Measurements from ENCODE around the gene CDH11. TPM values are rescaled to one million over a fixed set of nuclear protein-coding genes. Genes with fewer than 3 reads are reported as not detected.

Gene CDH11
- total and polyA plus RNA-seq, 4 donors: 0.72 to 5.3 (median 1.9) TPM

- no peaks in the 10 kb centered on the region for H3K36me3 ChIP-seq (ENCODE audit: control insufficient read depth in 4 of 4, insufficient read depth in 3 of 4, low read depth in 1 of 4, low read length in 3 of 4)
- H3K27ac ChIP-seq (ENCODE audit: low read depth in 1 of 2, low read length in 2 of 2): no peak overlapping the region
- H3K4me3 ChIP-seq (ENCODE audit: low read depth in 1 of 3, low read length in 3 of 3): no peak overlapping the region
- no peaks in the 10 kb centered on the region for H3K27me3 ChIP-seq (ENCODE audit: control insufficient read depth in 4 of 4, insufficient read depth in 4 of 4, low read length in 3 of 4)
- WGBS: 59% methylated on average over 2 of the region's 2 CpGs
- no peak for DNase-seq (ENCODE audit: low spot score)
- TF ChIP-seq SP1 (IDR thresholded peaks at IDR 0.05) (no peak), GABPA (IDR thresholded peaks at IDR 0.05 in 1 of 2, conservative IDR thresholded peaks at IDR 0.05 in 1 of 2) (no peak), HNF4A (conservative IDR thresholded peaks at IDR 0.05) (no peak), MAX (IDR thresholded peaks at IDR 0.05) (no peak), HNF4G (IDR thresholded peaks at IDR 0.05) (no peak), JUND (IDR thresholded peaks at IDR 0.05) (no peak), FOXA2 (IDR thresholded peaks at IDR 0.05) (no peak), NR2F2 (IDR thresholded peaks at IDR 0.05) (no peak), YY1 (IDR thresholded peaks at IDR 0.05) (no peak), EGR1 (IDR thresholded peaks at IDR 0.05; ENCODE audit: low read depth in 2 of 2) (no peak)
- no peaks in the 10 kb centered on the region for H3K4me1 ChIP-seq (ENCODE audit: control insufficient read depth in 4 of 4, insufficient read depth in 4 of 4, low read length in 3 of 4)
- H3K9me3 ChIP-seq (ENCODE audit: control insufficient read depth in 4 of 4, low read length in 3 of 4): no peaks in the 10 kb centered on the region
- no peak overlapping the region for H3K9ac ChIP-seq (ENCODE audit: low read depth in 1 of 2, low read length in 2 of 2)
Observed at GRCh38 chr16:65099607-65100006, 22.3 kb downstream of the CDH11 start.

- Histone ChIP-seq H3K4me1 (ENCODE audit: control insufficient read depth in 4 of 4, insufficient read depth in 4 of 4, low read length in 3 of 4) (no peaks in the 10 kb centered on the region), H3K4me3 (ENCODE audit: low read depth in 1 of 3, low read length in 3 of 3) (no peak overlapping the region), H3K9me3 (ENCODE audit: control insufficient read depth in 4 of 4, low read length in 3 of 4) (no peaks in the 10 kb centered on the region), H3K27ac (ENCODE audit: low read depth in 1 of 2, low read length in 2 of 2) (no peak overlapping the region), H3K36me3 (ENCODE audit: control insufficient read depth in 4 of 4, insufficient read depth in 3 of 4, low read depth in 1 of 4, low read length in 3 of 4) (no peaks in the 10 kb centered on the region), H3K9ac (ENCODE audit: low read depth in 1 of 2, low read length in 2 of 2) (no peak overlapping the region), H3K27me3 (ENCODE audit: control insufficient read depth in 4 of 4, insufficient read depth in 4 of 4, low read length in 3 of 4) (no peaks in the 10 kb centered on the region)
- no peak for TF ChIP-seq ATF3 (IDR thresholded peaks at IDR 0.05)
- TF ChIP-seq GABPA (IDR thresholded peaks at IDR 0.05 in 1 of 2, conservative IDR thresholded peaks at IDR 0.05 in 1 of 2): no peak
- no peak for TF ChIP-seq YY1 (IDR thresholded peaks at IDR 0.05)
- no peak for TF ChIP-seq NR2F2 (IDR thresholded peaks at IDR 0.05)
- no peak for TF ChIP-seq RXRA (IDR thresholded peaks at IDR 0.05)
- no peak for TF ChIP-seq SP1 (IDR thresholded peaks at IDR 0.05)
- TF ChIP-seq HNF4G (IDR thresholded peaks at IDR 0.05): no peak
- WGBS: 77% methylated on average over 3 of the region's 3 CpGs
- DNase-seq (ENCODE audit: low spot score): no peak
Observed at GRCh38 chr16:65098916-65099315, 22.9 kb downstream of the CDH11 start.

DNA sequence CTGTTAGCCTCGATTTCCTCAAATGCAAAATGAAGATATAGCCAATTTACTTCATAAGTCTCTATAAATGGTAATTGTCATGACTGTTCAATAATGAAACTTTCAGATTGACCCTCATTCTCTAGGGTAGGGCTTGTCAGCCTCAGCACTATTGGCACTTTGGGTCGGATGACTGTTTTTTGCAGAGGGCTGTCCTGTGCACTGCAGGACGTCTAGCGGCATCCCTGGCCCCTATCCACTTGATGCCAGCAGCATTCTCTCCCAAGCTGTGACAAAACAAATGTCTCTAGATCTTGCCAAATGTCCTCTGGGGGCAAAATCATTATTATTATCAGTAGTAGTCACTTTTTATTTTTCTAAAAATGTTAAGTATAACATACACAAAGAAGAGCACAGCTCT lies 24.6 kb downstream of the CDH11 start:
- 76% methylated on average over 4 of the region's 4 CpGs for WGBS
- Histone ChIP-seq H3K36me3 (ENCODE audit: control insufficient read depth in 4 of 4, insufficient read depth in 3 of 4, low read depth in 1 of 4, low read length in 3 of 4) (no peaks in the 10 kb centered on the region), H3K4me3 (ENCODE audit: low read depth in 1 of 3, low read length in 3 of 3) (no peak overlapping the region), H3K9ac (ENCODE audit: low read depth in 1 of 2, low read length in 2 of 2) (no peak overlapping the region), H3K4me1 (ENCODE audit: control insufficient read depth in 4 of 4, insufficient read depth in 4 of 4, low read length in 3 of 4) (no peaks in the 10 kb centered on the region), H3K27ac (ENCODE audit: low read depth in 1 of 2, low read length in 2 of 2) (no peak overlapping the region), H3K9me3 (ENCODE audit: control insufficient read depth in 4 of 4, low read length in 3 of 4) (no peaks in the 10 kb centered on the region), H3K27me3 (ENCODE audit: control insufficient read depth in 4 of 4, insufficient read depth in 4 of 4, low read length in 3 of 4) (no peaks in the 10 kb centered on the region)
- TF ChIP-seq EGR1 (IDR thresholded peaks at IDR 0.05; ENCODE audit: low read depth in 2 of 2): no peak
- no peak for TF ChIP-seq SP1 (IDR thresholded peaks at IDR 0.05)
- no peak for TF ChIP-seq RAD21 (IDR thresholded peaks at IDR 0.05)
- no peak for TF ChIP-seq TAF1 (conservative IDR thresholded peaks at IDR 0.05)
- no peak for TF ChIP-seq HNF4A (conservative IDR thresholded peaks at IDR 0.05)
- no peak for TF ChIP-seq FOXA2 (IDR thresholded peaks at IDR 0.05)
- no peak for TF ChIP-seq MAX (IDR thresholded peaks at IDR 0.05)
- no peak for TF ChIP-seq GABPA (IDR thresholded peaks at IDR 0.05 in 1 of 2, conservative IDR thresholded peaks at IDR 0.05 in 1 of 2)
- no peak for DNase-seq (ENCODE audit: low spot score)

DNA sequence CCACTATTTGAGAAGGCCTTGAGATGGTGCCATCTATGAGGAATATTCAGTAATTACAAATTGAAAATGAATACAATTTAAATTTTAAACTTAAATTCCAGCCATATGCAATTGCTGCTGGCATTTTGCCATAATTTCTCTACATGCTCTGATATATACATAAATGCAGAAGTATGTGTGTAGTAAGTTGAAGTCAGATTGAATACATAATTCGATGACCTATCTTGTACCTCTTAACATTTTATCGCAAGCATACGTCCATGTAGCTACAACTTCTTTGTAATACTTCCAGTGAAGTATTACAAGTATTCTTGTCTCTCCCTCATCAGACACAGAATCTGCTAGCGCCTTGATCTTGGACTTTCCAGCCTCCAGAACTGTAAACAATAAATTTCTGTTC lies 26.0 kb downstream of the CDH11 start:
- TF ChIP-seq RAD21 (IDR thresholded peaks at IDR 0.05) (no peak), HNF4G (IDR thresholded peaks at IDR 0.05) (no peak), RXRA (IDR thresholded peaks at IDR 0.05) (no peak), HNF4A (conservative IDR thresholded peaks at IDR 0.05) (no peak), JUND (IDR thresholded peaks at IDR 0.05) (no peak), FOXA1 (IDR thresholded peaks at IDR 0.05) (no peak), TAF1 (conservative IDR thresholded peaks at IDR 0.05) (no peak), YY1 (IDR thresholded peaks at IDR 0.05) (no peak), SP1 (IDR thresholded peaks at IDR 0.05) (no peak)
- TF ChIP-seq, protein P1, sequence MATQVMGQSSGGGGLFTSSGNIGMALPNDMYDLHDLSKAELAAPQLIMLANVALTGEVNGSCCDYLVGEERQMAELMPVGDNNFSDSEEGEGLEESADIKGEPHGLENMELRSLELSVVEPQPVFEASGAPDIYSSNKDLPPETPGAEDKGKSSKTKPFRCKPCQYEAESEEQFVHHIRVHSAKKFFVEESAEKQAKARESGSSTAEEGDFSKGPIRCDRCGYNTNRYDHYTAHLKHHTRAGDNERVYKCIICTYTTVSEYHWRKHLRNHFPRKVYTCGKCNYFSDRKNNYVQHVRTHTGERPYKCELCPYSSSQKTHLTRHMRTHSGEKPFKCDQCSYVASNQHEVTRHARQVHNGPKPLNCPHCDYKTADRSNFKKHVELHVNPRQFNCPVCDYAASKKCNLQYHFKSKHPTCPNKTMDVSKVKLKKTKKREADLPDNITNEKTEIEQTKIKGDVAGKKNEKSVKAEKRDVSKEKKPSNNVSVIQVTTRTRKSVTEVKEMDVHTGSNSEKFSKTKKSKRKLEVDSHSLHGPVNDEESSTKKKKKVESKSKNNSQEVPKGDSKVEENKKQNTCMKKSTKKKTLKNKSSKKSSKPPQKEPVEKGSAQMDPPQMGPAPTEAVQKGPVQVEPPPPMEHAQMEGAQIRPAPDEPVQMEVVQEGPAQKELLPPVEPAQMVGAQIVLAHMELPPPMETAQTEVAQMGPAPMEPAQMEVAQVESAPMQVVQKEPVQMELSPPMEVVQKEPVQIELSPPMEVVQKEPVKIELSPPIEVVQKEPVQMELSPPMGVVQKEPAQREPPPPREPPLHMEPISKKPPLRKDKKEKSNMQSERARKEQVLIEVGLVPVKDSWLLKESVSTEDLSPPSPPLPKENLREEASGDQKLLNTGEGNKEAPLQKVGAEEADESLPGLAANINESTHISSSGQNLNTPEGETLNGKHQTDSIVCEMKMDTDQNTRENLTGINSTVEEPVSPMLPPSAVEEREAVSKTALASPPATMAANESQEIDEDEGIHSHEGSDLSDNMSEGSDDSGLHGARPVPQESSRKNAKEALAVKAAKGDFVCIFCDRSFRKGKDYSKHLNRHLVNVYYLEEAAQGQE (IDR thresholded peaks at IDR 0.05): no peak
- TF ChIP-seq, protein P2, sequence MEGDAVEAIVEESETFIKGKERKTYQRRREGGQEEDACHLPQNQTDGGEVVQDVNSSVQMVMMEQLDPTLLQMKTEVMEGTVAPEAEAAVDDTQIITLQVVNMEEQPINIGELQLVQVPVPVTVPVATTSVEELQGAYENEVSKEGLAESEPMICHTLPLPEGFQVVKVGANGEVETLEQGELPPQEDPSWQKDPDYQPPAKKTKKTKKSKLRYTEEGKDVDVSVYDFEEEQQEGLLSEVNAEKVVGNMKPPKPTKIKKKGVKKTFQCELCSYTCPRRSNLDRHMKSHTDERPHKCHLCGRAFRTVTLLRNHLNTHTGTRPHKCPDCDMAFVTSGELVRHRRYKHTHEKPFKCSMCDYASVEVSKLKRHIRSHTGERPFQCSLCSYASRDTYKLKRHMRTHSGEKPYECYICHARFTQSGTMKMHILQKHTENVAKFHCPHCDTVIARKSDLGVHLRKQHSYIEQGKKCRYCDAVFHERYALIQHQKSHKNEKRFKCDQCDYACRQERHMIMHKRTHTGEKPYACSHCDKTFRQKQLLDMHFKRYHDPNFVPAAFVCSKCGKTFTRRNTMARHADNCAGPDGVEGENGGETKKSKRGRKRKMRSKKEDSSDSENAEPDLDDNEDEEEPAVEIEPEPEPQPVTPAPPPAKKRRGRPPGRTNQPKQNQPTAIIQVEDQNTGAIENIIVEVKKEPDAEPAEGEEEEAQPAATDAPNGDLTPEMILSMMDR (IDR thresholded peaks at IDR 0.05; ENCODE audit: low read depth, low read length, missing input control): no peak
- H3K4me1 ChIP-seq (ENCODE audit: control insufficient read depth in 4 of 4, insufficient read depth in 4 of 4, low read length in 3 of 4): no peaks in the 10 kb centered on the region
- H3K9ac ChIP-seq (ENCODE audit: low read depth in 1 of 2, low read length in 2 of 2): no peak overlapping the region
- no peaks in the 10 kb centered on the region for H3K36me3 ChIP-seq (ENCODE audit: control insufficient read depth in 4 of 4, insufficient read depth in 3 of 4, low read depth in 1 of 4, low read length in 3 of 4)
- no peaks in the 10 kb centered on the region for H3K27me3 ChIP-seq (ENCODE audit: control insufficient read depth in 4 of 4, insufficient read depth in 4 of 4, low read length in 3 of 4)
- 71% methylated on average over 4 of the region's 4 CpGs for WGBS
- H3K4me3 ChIP-seq (ENCODE audit: low read depth in 1 of 3, low read length in 3 of 3): no peak overlapping the region
- DNase-seq (ENCODE audit: low spot score): no peak
- no peaks in the 10 kb centered on the region for H3K9me3 ChIP-seq (ENCODE audit: control insufficient read depth in 4 of 4, low read length in 3 of 4)
- H3K27ac ChIP-seq (ENCODE audit: low read depth in 1 of 2, low read length in 2 of 2): no peak overlapping the region

All from liver (tissue), 9 donors.